ENCODE results near the gene UNC50. TPM values are rescaled to one million over a fixed set of nuclear protein-coding genes. Genes with fewer than 3 reads are reported as not detected.
A peak's percentile ranks its signal among the peaks of the same experiment; 100 is the strongest.
"Not testable (repeated sequence)": the region's sequence is repeated elsewhere in the genome, so short reads cannot be mapped to it uniquely, and the experiment has no call there.

Gene UNC50
- total and polyA plus RNA-seq, 3 experiments from 2014 or later: 41.8 to 53.1 (median 42.4) TPM

DNA sequence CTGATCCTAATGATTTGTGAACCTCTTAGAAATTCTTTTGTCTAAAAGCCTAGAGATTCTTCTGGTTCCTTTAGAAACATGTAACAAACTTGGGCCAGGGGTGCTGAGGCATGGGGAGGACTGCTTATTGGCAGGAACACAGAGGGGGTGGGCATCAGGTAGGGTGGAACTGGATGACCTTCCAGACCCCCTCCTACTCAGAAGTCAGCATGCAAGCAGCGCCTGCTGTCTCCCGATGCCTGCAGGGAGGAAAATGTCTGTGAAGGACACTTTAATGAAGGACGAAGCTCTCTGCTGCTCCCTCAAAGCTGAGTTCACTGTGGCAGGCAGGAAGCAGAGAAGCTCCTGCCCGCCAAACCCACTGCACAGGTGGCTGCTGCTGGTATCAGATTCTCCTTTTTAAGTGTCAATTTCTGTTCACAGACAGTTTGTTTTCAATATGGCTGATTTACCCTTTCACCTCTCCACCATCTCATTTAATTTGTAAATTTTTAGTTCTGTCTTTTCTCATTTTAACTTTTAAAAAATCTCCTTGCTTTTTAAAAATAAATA, 19.4 kb upstream of the UNC50 start:
- ChIA-PET CTCF (no interaction called here), POLR2A (interaction anchor here (0.6 kb wide), 1 partner anchor 276 kb away, joined by 4 read pairs; no protein-coding TSS in a partner anchor)
- H3K4me3 Mint-ChIP-seq: no peak overlapping the region
- peaks cover 0 to 5% (median 2%) of the 10 kb centered on the region in 5 donors for H3K9me3 Mint-ChIP-seq
- H3K27me3 ChIP-seq (ENCODE audit: insufficient read depth, low read length, poor library complexity, severe bottlenecking): no peaks in the 10 kb centered on the region
- H3K27ac ChIP-seq (ENCODE audit: low read depth, low read length): no peak overlapping the region
- H3K9me3 ChIP-seq (ENCODE audit: low read length): no peaks in the 10 kb centered on the region
- no peaks in the 10 kb centered on the region for H3K27me3 Mint-ChIP-seq
- no peak for DNase-seq
- H3K4me3 ChIP-seq (ENCODE audit: low read length): no peak overlapping the region
- H3K4me1 Mint-ChIP-seq: peaks cover 2 to 7% (median 7%) of the 10 kb centered on the region in 3 donors
- H3K36me3 Mint-ChIP-seq: peaks cover 16 to 96% (median 41%) of the 10 kb centered on the region in 3 donors
- H3K4me1 ChIP-seq (ENCODE audit: insufficient read depth, low read length): no peaks in the 10 kb centered on the region
- peak overlapping the region in 5 of 8 donors; percentile 37 to 68 (median 52) for H3K27ac Mint-ChIP-seq
- H3K36me3 ChIP-seq (ENCODE audit: insufficient read depth, low read length): peaks cover 27% of the 10 kb centered on the region

- CTCF ChIA-PET: no interaction called here
- peaks cover 21% of the 10 kb centered on the region for H3K36me3 ChIP-seq (ENCODE audit: insufficient read depth, low read length)
- H3K36me3 Mint-ChIP-seq: peaks cover 19 to 95% (median 42%) of the 10 kb centered on the region in 3 donors
- no peaks in the 10 kb centered on the region for H3K4me1 ChIP-seq (ENCODE audit: insufficient read depth, low read length)
- H3K27ac ChIP-seq (ENCODE audit: low read depth, low read length): no peak overlapping the region
- peaks cover 2 to 8% (median 8%) of the 10 kb centered on the region in 3 donors for H3K4me1 Mint-ChIP-seq
- POLR2A ChIA-PET: interaction anchor here (0.6 kb wide), 1 partner anchor 275 kb away, joined by 4 read pairs; no protein-coding TSS in a partner anchor
- no peak for DNase-seq
- H3K4me3 Mint-ChIP-seq: no peak overlapping the region
- peak overlapping the region in 2 of 8 donors; percentile 37 to 68 for H3K27ac Mint-ChIP-seq
- H3K27me3 Mint-ChIP-seq: no peaks in the 10 kb centered on the region
- no peaks in the 10 kb centered on the region for H3K27me3 ChIP-seq (ENCODE audit: insufficient read depth, low read length, poor library complexity, severe bottlenecking)
- H3K4me3 ChIP-seq (ENCODE audit: low read length): no peak overlapping the region
- H3K9me3 ChIP-seq (ENCODE audit: low read length): no peaks in the 10 kb centered on the region
- peaks cover 0 to 5% (median 2%) of the 10 kb centered on the region in 5 donors for H3K9me3 Mint-ChIP-seq
Measured at GRCh38 chr2:98589489-98589888, 18.9 kb upstream of the UNC50 start.

GRCh38 chr2:98592565-98592964, 15.8 kb upstream of the UNC50 start:
- no peak for DNase-seq
- Mint-ChIP-seq H3K36me3 (peaks cover 15 to 82% (median 26%) of the 10 kb centered on the region in 3 donors), H3K4me1 (peaks cover 14 to 21% (median 16%) of the 10 kb centered on the region in 3 donors), H3K27me3 (no peaks in the 10 kb centered on the region), H3K27ac (no peak overlapping the region), H3K9me3 (peaks cover 0 to 5% (median 2%) of the 10 kb centered on the region in 5 donors), H3K4me3 (no peak overlapping the region)
- POLR2A ChIA-PET: no interaction called here
- H3K9me3 ChIP-seq (ENCODE audit: low read length): no peaks in the 10 kb centered on the region
- H3K27me3 ChIP-seq (ENCODE audit: insufficient read depth, low read length, poor library complexity, severe bottlenecking): no peaks in the 10 kb centered on the region
- H3K4me1 ChIP-seq (ENCODE audit: insufficient read depth, low read length): no peaks in the 10 kb centered on the region
- no peak overlapping the region for H3K27ac ChIP-seq (ENCODE audit: low read depth, low read length)
- H3K4me3 ChIP-seq (ENCODE audit: low read length): no peak overlapping the region
- CTCF ChIA-PET: interaction anchor here (1.2 kb wide), 1 partner anchor 9 kb away, joined by 6 read pairs; no protein-coding TSS in a partner anchor
- peaks cover 17% of the 10 kb centered on the region for H3K36me3 ChIP-seq (ENCODE audit: insufficient read depth, low read length)

DNA sequence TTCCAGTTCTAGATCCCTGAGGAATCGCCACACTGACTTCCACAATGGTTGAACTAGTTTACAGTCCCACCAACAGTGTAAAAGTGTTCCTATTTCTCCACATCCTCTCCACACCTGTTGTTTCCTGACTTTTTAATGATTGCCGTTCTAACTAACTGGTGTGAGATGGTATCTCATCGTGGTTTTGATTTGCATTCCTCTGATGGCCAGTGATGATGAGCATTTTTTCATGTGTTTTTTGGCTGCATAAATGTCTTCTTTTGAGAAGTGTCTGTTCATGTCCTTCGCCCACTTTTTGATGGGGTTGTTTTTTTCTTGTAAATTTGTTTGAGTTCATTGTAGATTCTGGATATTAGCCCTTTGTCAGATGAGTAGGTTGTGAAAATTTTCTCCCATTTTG, 13.7 kb upstream of the UNC50 start:
- Mint-ChIP-seq H3K36me3 (peaks cover 15 to 80% (median 24%) of the 10 kb centered on the region in 3 donors), H3K4me1 (peaks cover 17 to 27% (median 18%) of the 10 kb centered on the region in 3 donors), H3K27ac (peak overlapping the region in 2 of 8 donors; percentile 68)
- H3K27me3 Mint-ChIP-seq; H3K27me3 ChIP-seq (ENCODE audit: insufficient read depth, low read length, poor library complexity, severe bottlenecking); H3K27ac ChIP-seq (ENCODE audit: low read depth, low read length); H3K4me1 ChIP-seq (ENCODE audit: insufficient read depth, low read length); H3K4me3 Mint-ChIP-seq; H3K9me3 ChIP-seq (ENCODE audit: low read length); CTCF ChIA-PET; POLR2A ChIA-PET; H3K4me3 ChIP-seq (ENCODE audit: low read length); DNase-seq; H3K9me3 Mint-ChIP-seq: not testable (repeated sequence)
- peaks cover 17% of the 10 kb centered on the region for H3K36me3 ChIP-seq (ENCODE audit: insufficient read depth, low read length)

DNA sequence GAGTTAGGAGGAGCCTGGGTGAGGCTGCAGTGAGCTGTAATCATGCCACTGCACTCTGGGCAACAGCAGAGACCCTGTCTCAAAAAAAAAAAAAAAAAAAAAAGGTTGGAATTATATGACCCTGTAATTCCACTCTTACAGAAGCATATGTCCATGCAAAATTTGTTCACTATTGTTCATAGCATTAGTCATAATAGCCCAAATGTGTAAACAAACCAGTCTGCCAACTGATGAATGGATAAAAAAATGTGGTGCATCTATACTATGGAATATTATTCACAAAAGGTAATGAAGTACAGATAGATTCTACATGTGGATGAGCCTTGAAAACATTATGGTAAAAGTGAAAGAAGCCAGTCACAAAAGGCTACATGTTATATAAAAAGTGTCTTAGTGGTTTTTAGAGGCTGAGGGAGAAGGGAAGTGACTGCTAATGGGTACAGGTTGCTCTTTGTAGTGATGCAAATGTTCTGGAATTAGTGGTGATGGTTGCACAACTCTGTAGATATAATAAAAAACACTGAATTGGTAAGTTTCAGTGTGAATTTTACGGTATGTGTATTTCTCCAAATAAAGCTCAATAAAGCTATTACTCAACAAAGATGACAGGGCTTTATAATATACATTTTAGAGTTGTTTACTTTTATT, 9.5 kb upstream of the UNC50 start:
- Histone ChIP-seq H3K27ac (ENCODE audit: low read depth, low read length) (no peak overlapping the region), H3K4me3 (ENCODE audit: low read length) (no peak overlapping the region), H3K36me3 (ENCODE audit: insufficient read depth, low read length) (peaks cover 17% of the 10 kb centered on the region), H3K4me1 (ENCODE audit: insufficient read depth, low read length) (no peaks in the 10 kb centered on the region), H3K27me3 (ENCODE audit: insufficient read depth, low read length, poor library complexity, severe bottlenecking) (no peaks in the 10 kb centered on the region), H3K9me3 (ENCODE audit: low read length) (no peaks in the 10 kb centered on the region)
- H3K4me3 Mint-ChIP-seq: no peak overlapping the region
- H3K36me3 Mint-ChIP-seq: peaks cover 4 to 75% (median 5%) of the 10 kb centered on the region in 3 donors
- no peaks in the 10 kb centered on the region for H3K27me3 Mint-ChIP-seq
- POLR2A ChIA-PET: no interaction called here
- no peak for DNase-seq
- peak overlapping the region in 7 of 8 donors; percentile 5 to 83 (median 48) for H3K27ac Mint-ChIP-seq
- H3K4me1 Mint-ChIP-seq: peaks cover 14 to 22% (median 21%) of the 10 kb centered on the region in 3 donors
- peaks cover 0 to 2% (median under 1%) of the 10 kb centered on the region in 5 donors for H3K9me3 Mint-ChIP-seq
- CTCF ChIA-PET: interaction anchor here (0.7 kb wide), 2 partner anchors 141 to 937 kb away, joined by 3 read pairs; no protein-coding TSS in a partner anchor

- peaks cover 0 to 70% (median 1%) of the 10 kb centered on the region in 3 donors for H3K36me3 Mint-ChIP-seq
- Histone ChIP-seq H3K4me1 (ENCODE audit: insufficient read depth, low read length) (peaks cover 8% of the 10 kb centered on the region), H3K9me3 (ENCODE audit: low read length) (no peaks in the 10 kb centered on the region), H3K27me3 (ENCODE audit: insufficient read depth, low read length, poor library complexity, severe bottlenecking) (no peaks in the 10 kb centered on the region), H3K36me3 (ENCODE audit: insufficient read depth, low read length) (peaks cover 17% of the 10 kb centered on the region), H3K27ac (ENCODE audit: low read depth, low read length) (no peak overlapping the region), H3K4me3 (ENCODE audit: low read length) (no peak overlapping the region)
- H3K4me3 Mint-ChIP-seq: no peak overlapping the region
- H3K4me1 Mint-ChIP-seq: peaks cover 30 to 41% (median 37%) of the 10 kb centered on the region in 3 donors
- ChIA-PET POLR2A (no interaction called here), CTCF (interaction anchor here (1.3 to 2.0 kb wide), 3 partner anchors 9 to 190 kb away, joined by 3 to 6 read pairs (median 4); no protein-coding TSS in a partner anchor)
- DNase-seq: no peak
- H3K27ac Mint-ChIP-seq: peak overlapping the region in 4 of 8 donors; percentile 29 to 78 (median 58)
- H3K27me3 Mint-ChIP-seq: no peaks in the 10 kb centered on the region
- H3K9me3 Mint-ChIP-seq: no peaks in the 10 kb centered on the region
Measured at GRCh38 chr2:98601532-98602132, 6.8 kb upstream of the UNC50 start.

GRCh38 chr2:98604547-98604946, 3.8 kb upstream of the UNC50 start:
- Mint-ChIP-seq H3K36me3 (peaks cover 0 to 60% (median 1%) of the 10 kb centered on the region in 3 donors), H3K4me3 (peak overlapping the region in 1 of 7 donors; percentile 94), H3K27ac (peak overlapping the region; percentile 44 to 96 (median 92)), H3K9me3 (no peaks in the 10 kb centered on the region), H3K27me3 (no peaks in the 10 kb centered on the region), H3K4me1 (peaks cover 41 to 45% (median 42%) of the 10 kb centered on the region in 3 donors)
- Histone ChIP-seq H3K9me3 (ENCODE audit: low read length) (no peaks in the 10 kb centered on the region), H3K36me3 (ENCODE audit: insufficient read depth, low read length) (peaks cover 11% of the 10 kb centered on the region), H3K27ac (ENCODE audit: low read depth, low read length) (no peak overlapping the region), H3K4me3 (ENCODE audit: low read length) (no peak overlapping the region), H3K4me1 (ENCODE audit: insufficient read depth, low read length) (peaks cover 25% of the 10 kb centered on the region), H3K27me3 (ENCODE audit: insufficient read depth, low read length, poor library complexity, severe bottlenecking) (no peaks in the 10 kb centered on the region)
- CTCF ChIA-PET: no interaction called here
- no peak for DNase-seq
- POLR2A ChIA-PET: interaction anchor here (0.9 kb wide), 1 partner anchor 537 kb away, joined by 3 read pairs; no protein-coding TSS in a partner anchor

Data from CD8-positive, alpha-beta memory T cell (primary cell).